Measurements from ENCODE around the gene ASNS. TPM values are rescaled to one million over a fixed set of nuclear protein-coding genes. Genes with fewer than 3 reads are reported as not detected.
A peak's percentile ranks its signal among the peaks of the same experiment; 100 is the strongest.

Gene ASNS
- total RNA-seq, 3 donors from 2014 or later = 7.0 to 23.3 (median 16.5) TPM

GRCh38 chr7:97873606-97874005, 1.4 kb upstream of the ASNS start:
- Histone ChIP-seq H3K4me3 (no peak overlapping the region), H3K27ac (no peak overlapping the region), H3K4me1 (no peaks in the 10 kb centered on the region), H3K27me3 (no peaks in the 10 kb centered on the region), H3K36me3 (no peaks in the 10 kb centered on the region), H3K9me3 (no peaks in the 10 kb centered on the region)
- intact Hi-C loops (cut with DNase I; ENCODE audit: low total_unique reads) = no loop called here
- no peak for TF ChIP-seq POLR2A (IDR thresholded peaks at IDR 0.05)
- no peak for TF ChIP-seq CTCF (IDR thresholded peaks at IDR 0.05)
- TF ChIP-seq POLR2AphosphoS5 (IDR thresholded peaks at IDR 0.05) = no peak
- DNase-seq (ENCODE audit: low spot score in 2 of 2) = no peak

GRCh38 chr7:97871659-97872024, 566 bp downstream of the ASNS start:
- Histone ChIP-seq H3K4me3 (peak overlapping the region; percentile 67 to 96 (median 85)), H3K27ac (peak overlapping the region; percentile 76 to 88), H3K36me3 (no peaks in the 10 kb centered on the region), H3K9me3 (no peaks in the 10 kb centered on the region), H3K4me1 (no peaks in the 10 kb centered on the region), H3K27me3 (no peaks in the 10 kb centered on the region)
- TF ChIP-seq CTCF (IDR thresholded peaks at IDR 0.05) (no peak), POLR2A (IDR thresholded peaks at IDR 0.05) (no peak), POLR2AphosphoS5 (IDR thresholded peaks at IDR 0.05) (no peak)
- intact Hi-C loops (cut with DNase I; ENCODE audit: low total_unique reads) = no loop called here
- DNase-seq (ENCODE audit: low spot score in 2 of 2) = no peak

GRCh38 chr7:97868788-97869187, 3.4 kb downstream of the ASNS start:
- Histone ChIP-seq H3K9me3 (no peaks in the 10 kb centered on the region), H3K27ac (no peak overlapping the region), H3K4me3 (no peak overlapping the region), H3K27me3 (no peaks in the 10 kb centered on the region), H3K4me1 (no peaks in the 10 kb centered on the region), H3K36me3 (no peaks in the 10 kb centered on the region)
- no peak for DNase-seq (ENCODE audit: low spot score in 2 of 2)
- intact Hi-C loops (cut with DNase I; ENCODE audit: low total_unique reads) = no loop called here
- TF ChIP-seq CTCF (IDR thresholded peaks at IDR 0.05) (no peak), POLR2A (IDR thresholded peaks at IDR 0.05) (no peak), POLR2AphosphoS5 (IDR thresholded peaks at IDR 0.05) (no peak)

- intact Hi-C loops (cut with DNase I; ENCODE audit: low total_unique reads) = no loop called here
- H3K27ac ChIP-seq = no peak overlapping the region
- H3K9me3 ChIP-seq = no peaks in the 10 kb centered on the region
- no peaks in the 10 kb centered on the region for H3K36me3 ChIP-seq
- H3K4me1 ChIP-seq = no peaks in the 10 kb centered on the region
- DNase-seq (ENCODE audit: low spot score in 2 of 2) = no peak
- no peak for TF ChIP-seq POLR2A (IDR thresholded peaks at IDR 0.05)
- no peak for TF ChIP-seq POLR2AphosphoS5 (IDR thresholded peaks at IDR 0.05)
- no peak for TF ChIP-seq CTCF (IDR thresholded peaks at IDR 0.05)
- H3K4me3 ChIP-seq = no peak overlapping the region
- no peaks in the 10 kb centered on the region for H3K27me3 ChIP-seq
Measured at GRCh38 chr7:97868314-97868713, 3.9 kb downstream of the ASNS start.

- no peaks in the 10 kb centered on the region for H3K9me3 ChIP-seq
- H3K27me3 ChIP-seq = no peaks in the 10 kb centered on the region
- no peak for DNase-seq (ENCODE audit: low spot score in 2 of 2)
- no peak overlapping the region for H3K4me3 ChIP-seq
- intact Hi-C loops (cut with DNase I; ENCODE audit: low total_unique reads) = no loop called here
- TF ChIP-seq POLR2AphosphoS5 (IDR thresholded peaks at IDR 0.05) = no peak
- TF ChIP-seq CTCF (IDR thresholded peaks at IDR 0.05) = no peak
- TF ChIP-seq POLR2A (IDR thresholded peaks at IDR 0.05) = no peak
- no peak overlapping the region for H3K27ac ChIP-seq
- H3K4me1 ChIP-seq = no peaks in the 10 kb centered on the region
- H3K36me3 ChIP-seq = no peaks in the 10 kb centered on the region
Measured at GRCh38 chr7:97865104-97865503, 7.1 kb downstream of the ASNS start.

All from breast epithelium (tissue), 4 donors.